HepG2 (cell line): ENCODE data around the gene SPON1. TPM values are rescaled to one million over a fixed set of nuclear protein-coding genes. Genes with fewer than 3 reads are reported as not detected.

Source experiments
- ATAC-seq: fragments of 200-7000 bp; cut with Tn5 transposase; 3 replicates; pipeline ENCODE4 v1.9.1; 2020; ENCODE audit warnings: mild to moderate bottlenecking, moderate library complexity
- BruUV-seq: library from RNA; stranded (reverse); fragments of 400-500 nt; replicated peaks from 2 replicates; lab custom pipeline; 2021; lab: Mats Ljungman, UMichigan
- CTCF ChIA-PET: fragments of 300-600 bp; formaldehyde crosslinking; extraction: SDS; loops from one replicate; lab custom pipeline; 2021; ENCODE audit warnings: low total read pairs, inconsistent platforms, low intra/inter-chr PET ratio; lab: Yijun Ruan, JAX
- POLR2A ChIA-PET: fragments of 350-600 bp; sonication (Branson Sonifier 250); formaldehyde crosslinking; loops from one replicate; lab custom pipeline; 2020; ENCODE audit warnings: antibody characterized with exemption, inconsistent platforms; lab: Yijun Ruan, JAX
- DNase-seq: peaks from one replicate; pipeline ENCODE4 v3.0.0-alpha.2; 2015; ENCODE audit warnings: low spot score
- FAIRE-seq: peaks from 3 replicates; lab custom pipeline; 2011; peaks lifted over from hg19 to GRCh38; lab: Jason Lieb, UNC
- H2AFZ ChIP-seq: one replicate; pipeline ENCODE4 v1.6.1; 2011; ENCODE audit warnings: low read length, inconsistent platforms
- H3K27ac ChIP-seq: fragments of 300-600 bp; 3 replicates; pipeline ENCODE4 v1.8.0; 2011; ENCODE audit warnings: mixed run types, mild to moderate bottlenecking, mixed read lengths, low read length, inconsistent platforms; ENCODE audit not compliant: insufficient read depth; ENCODE audit errors: extremely low read length
- H3K27me3 ChIP-seq, 2 experiments: fragments of 200-600 bp in 1 of 2; 2 replicates in 1 of 2; 3 replicates in 1 of 2; pipeline versions ENCODE4 v1.6.0 to v1.8.0; 2011; ENCODE audit warnings: low read length in 2 of 2, mild to moderate bottlenecking in 2 of 2, moderate library complexity in 2 of 2, inconsistent platforms in 1 of 2; ENCODE audit not compliant: insufficient read depth in 2 of 2, control insufficient read depth in 1 of 2
- H3K36me3 ChIP-seq, 2 experiments: fragments of 200-600 bp in 1 of 2; replicated peaks in 1 of 2; 2 replicates in 1 of 2; 3 replicates in 1 of 2; pipeline versions ENCODE4 v1.5.1 to v1.8.0; 2011; ENCODE audit warnings: low read length in 2 of 2, inconsistent platforms in 1 of 2; ENCODE audit not compliant: insufficient read depth in 2 of 2, control insufficient read depth in 1 of 2
- H3K4me1 ChIP-seq: 2 replicates; pipeline ENCODE4 v1.5.1; 2012; ENCODE audit warnings: low read length, inconsistent platforms; ENCODE audit not compliant: insufficient read depth
- H3K4me2 ChIP-seq: 2 replicates; pipeline ENCODE4 v1.6.0; 2011; ENCODE audit warnings: low read depth, low read length, inconsistent platforms
- H3K4me3 ChIP-seq, 3 experiments: fragments of 200-600 bp in 1 of 3; sonication (generic), shearing (Covaris generic) in 1 of 3; replicated peaks in 1 of 3; 2 replicates each; pipeline ENCODE4 v1.5.1; 2011 to 2016; ENCODE audit warnings: low read length in 3 of 3, inconsistent platforms in 2 of 3, low read depth in 2 of 3, mild to moderate bottlenecking in 2 of 3, control low read depth in 1 of 3, mixed read lengths in 1 of 3; ENCODE audit not compliant: insufficient read depth in 1 of 3
- H3K79me2 ChIP-seq: one replicate; pipeline ENCODE4 v1.6.1; 2011; ENCODE audit warnings: low read length, inconsistent platforms; ENCODE audit not compliant: insufficient read depth
- H3K9ac ChIP-seq: 2 replicates; pipeline ENCODE4 v1.6.0; 2011; ENCODE audit warnings: mild to moderate bottlenecking, low read depth, low read length, inconsistent platforms; ENCODE audit not compliant: insufficient read depth
- H3K9me3 ChIP-seq: 2 replicates; pipeline ENCODE4 v1.5.1; 2012; ENCODE audit warnings: mild to moderate bottlenecking, low read length
- H4K20me1 ChIP-seq: 2 replicates; pipeline ENCODE4 v1.6.0; 2011; ENCODE audit warnings: inconsistent platforms, mild to moderate bottlenecking, low read length, moderate library complexity; ENCODE audit not compliant: insufficient read depth
- CBX1 ChIP-seq: IDR thresholded peaks from one replicate; pipeline ENCODE4 v1.6.1; 2016; ENCODE audit warnings: antibody characterized with exemption, low read depth
- HDAC1 ChIP-seq: sonication (generic); formaldehyde crosslinking; IDR thresholded peaks from 2 replicates; pipeline ENCODE4 v1.5.1; 2020; ENCODE audit warnings: mild to moderate bottlenecking, missing genetic modification reagents
- MNT ChIP-seq: fragments of 450-650 bp; IDR thresholded peaks from 2 replicates; pipeline ENCODE4 v1.6.1; 2016
- POLR2AphosphoS2 ChIP-seq: IDR thresholded peaks from 2 replicates; pipeline ENCODE4 v1.6.1; 2011; ENCODE audit warnings: low read depth, low read length, improper control_type of control experiment
- STAG1 ChIP-seq: sonication (generic); formaldehyde crosslinking; IDR thresholded peaks from 2 replicates; pipeline ENCODE4 v1.4.0; 2020; ENCODE audit warnings: missing genetic modification reagents
- SUZ12 ChIP-seq: fragments of 150-350 bp; IDR thresholded peaks from 2 replicates; pipeline ENCODE4 v1.6.1; 2014; ENCODE audit warnings: low read depth, low read length
- ZNF230 ChIP-seq: sonication (generic); formaldehyde crosslinking; IDR thresholded peaks from 2 replicates; pipeline ENCODE4 v1.4.0; 2020; ENCODE audit warnings: mild to moderate bottlenecking, missing genetic modification reagents
- ZNF782 ChIP-seq: sonication (generic); formaldehyde crosslinking; IDR thresholded peaks from 2 replicates; pipeline ENCODE4 v1.4.0; 2020; ENCODE audit warnings: missing genetic modification reagents, mild to moderate bottlenecking, borderline replicate concordance
- whole genome bisulfite sequencing: methylation state at CpG from one replicate; pipeline ENCODE4 v1.1.6; 2017; ENCODE audit warnings: low lambda C conversion rate; 5-methylcytosine and 5-hydroxymethylcytosine counted together
- in situ Hi-C: cut with HindIII; loops from 2 replicates; pipeline ENCODE4 v1.10.0; 2017; ENCODE audit warnings: low pct_unique_long_range_greater_than_20kb; ENCODE audit not compliant: extremely low pct_ligation_motif_present
- intact Hi-C: fragments of 100-400 bp; cut with micrococcal nuclease; formaldehyde crosslinking; loops from one replicate; pipeline ENCODE4 v1.10.0; 2022; ENCODE audit not compliant: unreplicated experiment
- polyA plus RNA-seq, 8 experiments: library from polyadenylated mRNA; depleted of rRNA in 3 of 8; stranded (reverse) in 7 of 8; unstranded in 1 of 8; fragments of >200 nt; fragmentation: Illumina TruSeq in 4 of 8; extraction: Trizol in 4 of 8; gene quantifications; 2 replicates each; pipeline versions ENCODE4 v1.2.1 to v1.2.3, GENCODE V29; 2011 to 2016; ENCODE audit warnings: low read depth in 4 of 8, missing spikeins in 1 of 8, mixed read lengths in 1 of 8; ENCODE audit not compliant: insufficient read depth in 1 of 8
- total RNA-seq, 5 experiments: library from RNA; depleted of rRNA; stranded (reverse); fragments of >200 nt; fragmentation: Illumina TruSeq; extraction: Trizol; gene quantifications; 2 replicates each; pipeline ENCODE4 v1.2.3, GENCODE V29; 2016; ENCODE audit warnings: low read depth in 1 of 5

The SPON1 gene
- total and polyA plus RNA-seq, 2 of the 13 experiments (the other 11 are each of a cell fraction or from before 2014, with no cell fraction given) = not detected

- TF ChIP-seq ZNF230 (CRISPR knock-in tag) (no peak), HDAC1 (CRISPR knock-in tag) (no peak), POLR2AphosphoS2 (no peak), CBX1 (no peak), STAG1 (peak; percentile 32)
Measured at GRCh38 chr11:13965337-13965736, 2.8 kb downstream of the SPON1 start (continued).

- no peak for DNase-seq
- ATAC-seq = no peak
- in situ Hi-C loops = loop anchor here (10.0 kb wide), 1 partner anchor 179 kb away; no protein-coding TSS in a partner anchor
- H2AFZ ChIP-seq = no peak overlapping the region
- no TSS peak for BruUV-seq
- no peaks in the 10 kb centered on the region for H3K9me3 ChIP-seq
- ChIA-PET POLR2A (no interaction called here), CTCF (interaction anchor here (1.1 kb wide), 1 partner anchor 282 kb away, joined by 3 read pairs; no protein-coding TSS in a partner anchor)
- no peak overlapping the region for H3K9ac ChIP-seq
- TF ChIP-seq SUZ12 = no peak
- H3K27ac ChIP-seq = no peak overlapping the region
- peaks cover 11% of the 10 kb centered on the region for H3K4me1 ChIP-seq
- no peak overlapping the region for H3K4me3 ChIP-seq
- WGBS = 4% methylated on average over 3 of the region's 3 CpGs
- H3K79me2 ChIP-seq = no peaks in the 10 kb centered on the region
- intact Hi-C loops = no loop called here
- H3K36me3 ChIP-seq = no peaks in the 10 kb centered on the region
- FAIRE-seq = no peak
- H4K20me1 ChIP-seq = no peaks in the 10 kb centered on the region
- H3K27me3 ChIP-seq = peaks cover 2 to 15% of the 10 kb centered on the region in 2 experiments
- H3K4me2 ChIP-seq = no peak overlapping the region
Measured at GRCh38 chr11:13966013-13966412, 3.5 kb downstream of the SPON1 start.

GRCh38 chr11:13966486-13966885, 4.0 kb downstream of the SPON1 start:
- ChIA-PET POLR2A (no interaction called here), CTCF (interaction anchor here (1.1 kb wide), 1 partner anchor 282 kb away, joined by 3 read pairs; no protein-coding TSS in a partner anchor)
- H3K36me3 ChIP-seq = no peaks in the 10 kb centered on the region
- TF ChIP-seq MNT (no peak), ZNF782 (CRISPR knock-in tag) (no peak)
- H3K9ac ChIP-seq = no peak overlapping the region
- no peak overlapping the region for H3K27ac ChIP-seq
- H3K4me1 ChIP-seq = peaks cover 11% of the 10 kb centered on the region
- no TSS peak for BruUV-seq
- H3K79me2 ChIP-seq = no peaks in the 10 kb centered on the region
- H3K4me2 ChIP-seq = no peak overlapping the region
- 33% methylated on average over 1 of the region's 1 CpG for WGBS
- H4K20me1 ChIP-seq = no peaks in the 10 kb centered on the region
- ATAC-seq (no peak), DNase-seq (no peak), FAIRE-seq (no peak)
- no peak overlapping the region for H3K4me3 ChIP-seq
- peaks cover 2 to 10% of the 10 kb centered on the region in 2 experiments for H3K27me3 ChIP-seq
- intact Hi-C loops = no loop called here
- in situ Hi-C loops = loop anchor here (10.0 kb wide), 1 partner anchor 178 kb away; no protein-coding TSS in a partner anchor
- H3K9me3 ChIP-seq = no peaks in the 10 kb centered on the region
- no peak overlapping the region for H2AFZ ChIP-seq
